ENCODE measurements around the gene KIF18A. TPM values are rescaled to one million over a fixed set of nuclear protein-coding genes. Genes with fewer than 3 reads are reported as not detected.

KIF18A gene
- polyA plus RNA-seq, 1 experiment = 8.9 TPM

- POLR2A ChIA-PET = no interaction called here
- DNase-seq (ENCODE audit: low read depth, low spot score) = no peak
- CTCF ChIA-PET = no interaction called here
- TF ChIP-seq CTCF (IDR thresholded peaks at IDR 0.05; ENCODE audit: low read depth, low read length) = no peak
- Histone ChIP-seq H3K4me3 (ENCODE audit: low read depth, low read length) (no peak overlapping the region), H3K9me3 (ENCODE audit: control insufficient read depth, insufficient read depth, low read length) (no peaks in the 10 kb centered on the region), H3K27ac (ENCODE audit: low read depth, low read length) (no peak overlapping the region), H3K27me3 (ENCODE audit: control insufficient read depth, insufficient read depth, low read length) (no peaks in the 10 kb centered on the region)
These were observed 136.8 kb downstream of the KIF18A start for GRCh38 chr11:27971171-27971570.

Small RNAs within 50 kb of the gene (small RNA-seq; reads per million reads assigned to genes)
- gene AC023206.1 (ENCODE audit: insufficient read length, low read depth) (not detected), gene MIR610 (ENCODE audit: insufficient read length, low read depth) (2.2 reads per million)

Other genes with a start within 250 kb of the KIF18A start
- gene METTL15, start 232 bp upstream of the KIF18A start, polyA plus RNA-seq (2011; rRNA removed) = 11.1 and 15.2 TPM in 2 replicates